ENCODE results near the gene TCF12. TPM values are rescaled to one million over a fixed set of nuclear protein-coding genes. Genes with fewer than 3 reads are reported as not detected.

The TCF12 gene
- total and polyA plus RNA-seq, 11 donors: 6.5 to 77.3 (median 43.5) TPM

DNA sequence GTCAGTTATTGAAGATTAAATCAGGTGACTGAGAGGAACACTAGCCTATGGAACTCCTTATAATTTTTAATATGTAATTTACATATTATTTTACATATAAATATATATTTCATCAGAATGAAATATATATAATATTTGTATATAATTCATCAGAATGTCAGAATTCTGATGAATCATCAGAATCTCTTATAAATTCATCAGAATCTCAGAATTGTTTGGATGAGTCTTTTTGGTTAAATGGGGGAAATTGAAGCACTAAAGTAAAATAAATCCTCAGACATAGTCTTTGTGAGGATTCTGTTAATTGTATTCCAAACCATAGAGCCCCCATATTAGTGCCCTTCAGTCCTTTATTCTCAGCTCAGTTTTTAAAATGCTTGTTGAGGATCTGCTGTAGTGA, 15.4 kb downstream of the TCF12 start:
- H3K4me1 ChIP-seq: peaks cover 0 to 64% (median 45%) of the 10 kb centered on the region in 12 donors
- H3K27ac ChIP-seq: no peak overlapping the region
- H3K9me3 ChIP-seq: peaks cover 0 to 20% (median 0%) of the 10 kb centered on the region in 12 donors
- H3K27me3 ChIP-seq: no peaks in the 10 kb centered on the region
- ATAC-seq (no peak), DNase-seq (no peak)
- TF ChIP-seq, protein P1, sequence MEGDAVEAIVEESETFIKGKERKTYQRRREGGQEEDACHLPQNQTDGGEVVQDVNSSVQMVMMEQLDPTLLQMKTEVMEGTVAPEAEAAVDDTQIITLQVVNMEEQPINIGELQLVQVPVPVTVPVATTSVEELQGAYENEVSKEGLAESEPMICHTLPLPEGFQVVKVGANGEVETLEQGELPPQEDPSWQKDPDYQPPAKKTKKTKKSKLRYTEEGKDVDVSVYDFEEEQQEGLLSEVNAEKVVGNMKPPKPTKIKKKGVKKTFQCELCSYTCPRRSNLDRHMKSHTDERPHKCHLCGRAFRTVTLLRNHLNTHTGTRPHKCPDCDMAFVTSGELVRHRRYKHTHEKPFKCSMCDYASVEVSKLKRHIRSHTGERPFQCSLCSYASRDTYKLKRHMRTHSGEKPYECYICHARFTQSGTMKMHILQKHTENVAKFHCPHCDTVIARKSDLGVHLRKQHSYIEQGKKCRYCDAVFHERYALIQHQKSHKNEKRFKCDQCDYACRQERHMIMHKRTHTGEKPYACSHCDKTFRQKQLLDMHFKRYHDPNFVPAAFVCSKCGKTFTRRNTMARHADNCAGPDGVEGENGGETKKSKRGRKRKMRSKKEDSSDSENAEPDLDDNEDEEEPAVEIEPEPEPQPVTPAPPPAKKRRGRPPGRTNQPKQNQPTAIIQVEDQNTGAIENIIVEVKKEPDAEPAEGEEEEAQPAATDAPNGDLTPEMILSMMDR (IDR thresholded peaks at IDR 0.05): no peak
- no peak for TF ChIP-seq POLR2A (IDR thresholded peaks at IDR 0.05)
- no peak overlapping the region for H3K4me3 ChIP-seq
- peaks cover 0 to 5% (median 0%) of the 10 kb centered on the region in 9 donors for H3K36me3 ChIP-seq
- intact Hi-C loops (cut with DNase I): loop anchor here in 1 of 10 donors (10.0 kb wide), 1 partner anchor 51 kb away; no protein-coding TSS in a partner anchor

DNA sequence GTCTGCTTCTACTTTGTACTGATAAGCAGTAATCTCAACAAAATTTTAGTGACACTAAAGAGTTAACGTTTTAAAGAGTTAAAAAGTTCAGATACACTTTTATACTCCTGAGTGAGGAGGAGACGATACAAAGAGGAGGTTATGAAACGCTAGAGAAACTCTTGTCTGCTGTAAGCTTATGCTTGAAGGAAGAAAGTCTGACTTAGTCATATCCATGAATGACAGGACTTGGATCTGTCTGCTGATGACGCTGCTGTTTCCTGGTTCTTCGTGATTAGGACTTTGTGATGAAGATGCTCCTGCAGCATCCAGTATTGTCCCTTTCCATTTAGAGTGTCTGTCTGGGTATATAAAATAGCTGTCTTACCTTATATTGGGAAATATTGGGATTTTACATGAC, 15.8 kb downstream of the TCF12 start:
- peaks cover 0 to 5% (median 0%) of the 10 kb centered on the region in 9 donors for H3K36me3 ChIP-seq

DNA sequence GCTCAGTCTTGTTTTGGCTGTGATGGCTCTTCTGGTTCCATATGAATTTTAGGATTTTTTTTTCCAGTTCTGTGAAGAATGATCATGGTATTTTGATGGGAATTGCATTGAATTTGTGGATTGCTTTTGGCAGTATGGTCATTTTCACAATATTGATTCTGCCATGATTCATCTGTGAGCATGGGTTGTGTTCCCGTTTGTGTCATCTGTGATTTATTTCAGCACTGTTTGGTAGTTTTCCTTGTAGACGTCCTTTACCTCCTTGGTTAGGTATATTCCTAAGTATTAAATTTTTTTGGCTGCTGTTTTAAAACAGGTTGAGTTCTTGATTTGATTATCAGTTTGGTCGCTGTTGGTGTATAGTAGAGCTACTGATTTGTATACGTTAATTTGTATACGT, 18.5 kb downstream of the TCF12 start:
- Histone ChIP-seq H3K4me1 (peaks cover 0 to 44% (median 16%) of the 10 kb centered on the region in 12 donors), H3K4me3 (no peak overlapping the region), H3K27ac (no peak overlapping the region), H3K36me3 (peaks cover 0 to 5% (median 0%) of the 10 kb centered on the region in 9 donors), H3K27me3 (no peaks in the 10 kb centered on the region), H3K9me3 (peaks cover 0 to 20% (median 0%) of the 10 kb centered on the region in 12 donors)
- no peak for TF ChIP-seq POLR2A (IDR thresholded peaks at IDR 0.05)
- TF ChIP-seq, protein P1 (IDR thresholded peaks at IDR 0.05): no peak
- WGBS, 4 donors: 91 to 96% (median 93%) methylated on average over 5 of the region's 5 CpGs
- intact Hi-C loops (cut with DNase I): loop anchor here in 1 of 10 donors (10.0 kb wide), 1 partner anchor 48 kb away; no protein-coding TSS in a partner anchor
- DNase-seq (no peak), ATAC-seq (no peak)

More for the DNA sequence above, 15.8 kb downstream of the TCF12 start:
- intact Hi-C loops (cut with DNase I): loop anchor here in 1 of 10 donors (10.0 kb wide), 1 partner anchor 51 kb away; no protein-coding TSS in a partner anchor
- no peaks in the 10 kb centered on the region for H3K27me3 ChIP-seq
- TF ChIP-seq, protein P1 (IDR thresholded peaks at IDR 0.05): no peak
- H3K9me3 ChIP-seq: peaks cover 0 to 20% (median 0%) of the 10 kb centered on the region in 12 donors
- H3K27ac ChIP-seq: no peak overlapping the region
- no peak overlapping the region for H3K4me3 ChIP-seq
- 39 to 53% (median 42%) methylated on average over 5 of the region's 5 CpGs for WGBS, 4 donors
- no peak for DNase-seq
- no peak for ATAC-seq
- H3K4me1 ChIP-seq: peaks cover 0 to 60% (median 42%) of the 10 kb centered on the region in 12 donors

DNA sequence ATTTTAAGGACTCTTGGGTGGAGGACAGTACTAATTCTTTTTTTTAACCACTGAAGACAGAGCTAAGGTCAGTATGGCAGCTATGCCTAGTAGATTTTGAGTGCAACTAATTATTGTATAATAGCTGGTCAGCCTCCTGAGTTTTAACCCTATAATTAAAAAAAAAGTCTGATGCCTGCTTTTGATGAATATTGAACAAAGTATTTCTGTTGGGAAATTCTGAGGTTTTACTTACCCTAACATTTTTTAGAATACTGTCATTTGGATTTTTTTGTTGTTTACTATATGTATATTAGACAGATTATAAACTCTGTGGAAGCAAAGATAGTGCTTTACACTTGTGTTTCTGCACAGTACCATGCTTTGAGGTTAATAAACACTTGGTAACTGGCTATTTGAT, 20.8 kb downstream of the TCF12 start:
- H3K4me1 ChIP-seq: peaks cover 0 to 44% (median 7%) of the 10 kb centered on the region in 12 donors

More for the DNA sequence above, 20.8 kb downstream of the TCF12 start:
- Histone ChIP-seq H3K27ac (no peak overlapping the region), H3K9me3 (peaks cover 0 to 20% (median 0%) of the 10 kb centered on the region in 12 donors), H3K4me3 (no peak overlapping the region), H3K27me3 (no peaks in the 10 kb centered on the region), H3K36me3 (peaks cover 0 to 5% (median 0%) of the 10 kb centered on the region in 9 donors)
- ATAC-seq (no peak), DNase-seq (no peak)
- TF ChIP-seq, protein P1 (IDR thresholded peaks at IDR 0.05): no peak
- TF ChIP-seq POLR2A (IDR thresholded peaks at IDR 0.05): no peak
- intact Hi-C loops (cut with DNase I): loop anchor here in 1 of 10 donors (10.0 kb wide), 1 partner anchor 46 kb away; no protein-coding TSS in a partner anchor
